Gastroesophageal sphincter (tissue), 4 donors: ENCODE data around the gene SMAGP. TPM values are rescaled to one million over a fixed set of nuclear protein-coding genes. Genes with fewer than 3 reads are reported as not detected.

Experiments used
- ATAC-seq: fragments of 150-250 bp; one replicate; pipeline ENCODE4 v1.9.1; 2016; ENCODE audit warnings: mild to moderate bottlenecking, moderate library complexity
- H3K27ac ChIP-seq, 4 donors: fragments of 200-600 bp; sonication (generic) in 3 of 4; 1 replicate in 3 of 4; 2 replicates in 1 of 4; pipeline ENCODE4 v1.5.1; 2016 to 2019
- H3K27me3 ChIP-seq: fragments of 200-600 bp; sonication (generic); one replicate; pipeline ENCODE4 v1.5.1; 2019
- H3K36me3 ChIP-seq, 2 donors: fragments of 200-600 bp; sonication (generic); one replicate each; pipeline ENCODE4 v1.5.1; 2019; ENCODE audit warnings: control low read depth in 1 of 2
- H3K4me1 ChIP-seq, 3 donors: fragments of 200-600 bp; sonication (generic); 1 replicate in 2 of 3; 2 replicates in 1 of 3; pipeline ENCODE4 v1.5.1; 2016 to 2019; ENCODE audit warnings: control low read depth in 2 of 3
- H3K4me3 ChIP-seq, 2 donors: fragments of 200-600 bp; sonication (generic); one replicate each; pipeline ENCODE4 v1.5.1; 2019; ENCODE audit warnings: mild to moderate bottlenecking in 1 of 2, moderate library complexity in 1 of 2
- H3K9me3 ChIP-seq, 3 donors: fragments of 200-600 bp; sonication (generic); one replicate each; pipeline ENCODE4 v1.5.1; 2017 to 2019; ENCODE audit warnings: control low read depth in 2 of 3
- EP300 ChIP-seq: sonication (generic); formaldehyde crosslinking; IDR thresholded peaks from one replicate; pipeline ENCODE4 v1.6.1; 2017; ENCODE audit warnings: antibody characterized with exemption, mild to moderate bottlenecking
- POLR2A ChIP-seq, 2 donors: fragments of 450-650 bp; IDR thresholded peaks; one replicate each; pipeline ENCODE4 v1.6.1; 2017; ENCODE audit warnings: antibody characterized with exemption in 2 of 2, mild to moderate bottlenecking in 2 of 2, moderate library complexity in 1 of 2
- POLR2AphosphoS5 ChIP-seq: sonication (generic); formaldehyde crosslinking; IDR thresholded peaks from one replicate; pipeline ENCODE4 v1.6.1; 2017; ENCODE audit warnings: antibody characterized with exemption
- WGBS, 2 donors: methylation state at CpG; one replicate each; pipeline ENCODE4 v1.1.5; 2018; ENCODE audit warnings: low coverage in 1 of 2; 5-methylcytosine and 5-hydroxymethylcytosine counted together
- total RNA-seq, 4 donors: library from RNA; depleted of rRNA; stranded (reverse); fragments of >200 nt; gene quantifications; one replicate each; pipeline ENCODE4 v1.1.0, GENCODE V29; 2016
- TF ChIP-seq, protein P1 (sequence below), 4 experiments: fragments of 200-600 bp in 2 of 4; fragments of 450-650 bp in 2 of 4; sonication (generic) in 1 of 4; IDR thresholded peaks; one replicate each; pipeline ENCODE4 v1.5.1; 2017 to 2019; ENCODE audit warnings: antibody characterized with exemption in 4 of 4, mild to moderate bottlenecking in 2 of 4, moderate library complexity in 2 of 4

Gene SMAGP
- total RNA-seq, 4 donors from 2014 or later = 1.2 to 8.0 (median 3.6) TPM

DNA sequence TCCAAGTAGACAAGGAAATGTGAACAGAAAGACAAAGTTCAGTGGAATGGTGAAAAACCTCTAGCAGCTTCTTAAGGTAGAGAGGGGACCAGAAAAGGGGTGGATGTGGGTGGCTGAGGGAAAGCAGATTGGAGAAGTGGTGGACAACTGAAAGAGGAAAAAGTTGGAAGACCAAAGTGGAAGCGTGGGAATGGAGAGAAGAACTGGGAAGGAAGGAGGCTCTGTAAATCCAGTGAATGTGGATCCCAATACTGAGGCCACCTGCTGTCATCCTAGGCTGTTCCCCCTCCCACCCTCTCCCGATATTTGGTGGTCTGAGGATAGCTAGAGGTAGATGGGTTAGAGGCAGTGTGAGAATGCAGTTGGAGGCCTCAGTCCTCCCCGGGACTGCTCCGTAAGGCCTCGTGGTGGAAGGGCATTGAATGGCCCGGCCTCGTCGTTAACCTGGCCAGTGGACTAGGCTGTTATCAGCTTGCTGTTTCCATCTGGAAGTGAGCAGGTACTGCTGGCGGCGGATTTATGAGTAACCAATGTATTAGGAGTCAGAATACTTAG lies 51.5 kb downstream of the SMAGP start:
- no peak for TF ChIP-seq POLR2AphosphoS5
- no peak for TF ChIP-seq EP300
- no peak for TF ChIP-seq POLR2A (IDR thresholded peaks at IDR 0.05)
- TF ChIP-seq, protein P1, sequence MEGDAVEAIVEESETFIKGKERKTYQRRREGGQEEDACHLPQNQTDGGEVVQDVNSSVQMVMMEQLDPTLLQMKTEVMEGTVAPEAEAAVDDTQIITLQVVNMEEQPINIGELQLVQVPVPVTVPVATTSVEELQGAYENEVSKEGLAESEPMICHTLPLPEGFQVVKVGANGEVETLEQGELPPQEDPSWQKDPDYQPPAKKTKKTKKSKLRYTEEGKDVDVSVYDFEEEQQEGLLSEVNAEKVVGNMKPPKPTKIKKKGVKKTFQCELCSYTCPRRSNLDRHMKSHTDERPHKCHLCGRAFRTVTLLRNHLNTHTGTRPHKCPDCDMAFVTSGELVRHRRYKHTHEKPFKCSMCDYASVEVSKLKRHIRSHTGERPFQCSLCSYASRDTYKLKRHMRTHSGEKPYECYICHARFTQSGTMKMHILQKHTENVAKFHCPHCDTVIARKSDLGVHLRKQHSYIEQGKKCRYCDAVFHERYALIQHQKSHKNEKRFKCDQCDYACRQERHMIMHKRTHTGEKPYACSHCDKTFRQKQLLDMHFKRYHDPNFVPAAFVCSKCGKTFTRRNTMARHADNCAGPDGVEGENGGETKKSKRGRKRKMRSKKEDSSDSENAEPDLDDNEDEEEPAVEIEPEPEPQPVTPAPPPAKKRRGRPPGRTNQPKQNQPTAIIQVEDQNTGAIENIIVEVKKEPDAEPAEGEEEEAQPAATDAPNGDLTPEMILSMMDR (IDR thresholded peaks at IDR 0.05) = no peak
- 47 to 80% methylated on average over 1 to 10 of the region's 10 CpGs for WGBS, 2 donors
- Histone ChIP-seq H3K4me3 (peak overlapping the region; percentile 96 to 99), H3K27me3 (no peaks in the 10 kb centered on the region), H3K27ac (peak overlapping the region; percentile 94 to 100 (median 98)), H3K9me3 (no peaks in the 10 kb centered on the region), H3K36me3 (peaks cover 0 to 14% of the 10 kb centered on the region in 2 donors), H3K4me1 (peaks cover 0 to 29% (median 3%) of the 10 kb centered on the region in 3 donors)
- ATAC-seq = no peak

DNA sequence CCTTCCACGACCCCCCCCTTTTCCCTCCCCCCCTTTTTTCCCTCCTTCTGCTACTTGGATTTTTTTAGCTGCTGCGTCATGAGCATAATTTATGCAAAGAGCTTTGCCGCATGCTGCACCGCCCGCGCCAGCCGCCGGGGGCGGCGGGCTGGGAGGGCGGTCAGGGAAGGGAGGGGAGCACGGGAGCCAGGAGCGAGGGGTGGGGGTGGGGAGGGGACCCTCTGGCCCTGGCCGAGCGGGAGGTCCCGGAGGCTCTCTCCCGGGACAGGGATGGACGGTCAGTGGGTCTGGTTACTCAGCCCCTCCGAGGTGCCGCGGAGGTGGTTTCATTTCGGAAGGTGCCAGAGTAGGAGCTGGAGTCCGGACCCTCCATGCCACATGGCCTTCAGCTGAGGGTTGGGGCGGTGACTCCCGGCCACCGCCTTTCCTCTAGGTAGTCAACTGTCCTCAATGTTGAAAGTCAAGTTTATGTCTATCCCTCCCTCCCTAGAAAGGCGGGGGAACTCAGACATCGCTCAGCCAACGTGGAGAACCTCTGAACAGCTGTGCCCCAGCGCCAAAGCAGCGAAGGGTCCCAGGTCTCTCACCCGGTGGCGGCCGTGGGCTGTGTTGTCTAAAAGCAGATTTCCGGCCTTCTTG lies 52.1 kb downstream of the SMAGP start, which contains the start of gene POU6F1:
TSS of gene POU6F1 (minus strand) at position 95 of the 639 bp plus-strand sequence. CDS start 11,226 bp downstream, outside the sequence.
- peak; percentile 92 for ATAC-seq
- Histone ChIP-seq H3K9me3 (no peaks in the 10 kb centered on the region), H3K4me1 (peaks cover 0 to 29% (median 3%) of the 10 kb centered on the region in 3 donors), H3K36me3 (peaks cover 0 to 18% of the 10 kb centered on the region in 2 donors), H3K4me3 (peak within 1 kb of the TSS; percentile 96 to 99), H3K27ac (peak within 1 kb of the TSS; percentile 94 to 100 (median 98)), H3K27me3 (no peaks in the 10 kb centered on the region)
- WGBS, 2 donors = 0% methylated on average over 1 of the region's 35 CpGs
- TF ChIP-seq POLR2AphosphoS5 (peak; percentile 66), EP300 (no peak), POLR2A (IDR thresholded peaks at IDR 0.05) (peak in 1 of 2 donors; percentile 40)
- TF ChIP-seq, protein P1 (IDR thresholded peaks at IDR 0.05) = peak; percentile 55 to 69 (median 66)

DNA sequence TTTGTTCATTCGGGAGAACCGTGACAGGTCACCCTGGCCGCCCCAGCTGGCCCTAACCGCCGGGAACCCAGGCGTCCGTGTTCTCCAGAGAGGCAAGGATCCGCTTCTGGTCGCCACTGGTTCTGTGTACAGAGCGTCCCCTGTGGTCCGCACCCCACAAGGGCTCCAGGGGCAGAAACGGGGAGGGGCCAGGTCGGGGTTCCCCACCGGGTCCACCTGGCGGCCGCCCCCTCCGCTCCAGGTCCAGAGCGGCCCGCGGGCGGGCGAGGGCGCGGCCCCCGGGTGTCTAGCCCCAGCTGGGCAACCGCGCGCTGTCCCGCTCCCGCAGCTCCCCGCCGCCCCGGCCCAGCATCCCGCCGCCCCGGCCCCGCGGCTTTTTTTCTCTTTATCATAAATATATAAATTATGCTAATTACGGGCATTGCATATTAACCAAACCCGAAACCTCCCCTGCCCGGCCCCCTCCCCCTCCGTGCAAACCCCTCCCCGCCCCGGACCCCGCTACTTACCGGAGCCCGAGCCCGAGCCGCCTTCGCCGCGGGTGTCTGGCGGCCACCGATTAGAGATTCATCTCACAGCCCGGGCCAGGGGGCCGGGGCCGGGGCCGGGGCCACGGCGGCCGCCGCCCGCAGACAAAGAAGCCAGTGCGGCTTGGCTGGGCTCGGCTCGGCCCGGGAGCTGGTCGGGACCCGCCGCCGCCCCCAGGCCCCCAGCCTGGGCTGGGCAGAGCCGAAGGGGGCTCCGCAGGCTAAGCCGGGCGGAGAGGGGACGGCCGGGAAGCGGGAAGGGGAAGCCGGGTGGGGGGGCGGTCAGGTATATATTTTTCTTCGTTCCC lies 52.9 kb downstream of the SMAGP start:
- 3% methylated on average over 12 of the region's 81 CpGs; no CpG with 5 or more reads in 1 of the 2 donors for WGBS, 2 donors
- H3K27ac ChIP-seq = peak overlapping the region; percentile 94 to 100 (median 98)

DNA sequence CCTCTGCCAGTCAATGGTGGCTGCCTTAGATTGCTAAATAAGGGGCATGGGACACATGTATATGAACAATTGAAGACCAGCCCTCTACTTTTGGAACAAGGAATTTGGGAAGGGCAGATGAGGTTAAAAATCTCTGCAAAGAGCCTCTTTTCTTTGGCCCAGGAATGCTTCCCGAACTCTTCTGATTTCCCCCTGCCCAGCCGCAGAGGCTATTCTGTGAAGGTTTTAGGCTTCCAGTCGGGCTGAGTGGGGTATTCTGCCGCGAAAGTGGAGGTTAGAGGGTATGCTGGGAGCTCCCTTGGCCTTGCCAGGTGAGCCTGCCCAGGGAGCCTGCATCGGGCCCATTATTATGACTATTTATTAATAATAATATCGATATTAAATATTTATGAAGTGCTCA lies 53.6 kb downstream of the SMAGP start:
- peak overlapping the region; percentile 94 to 100 (median 98) for H3K27ac ChIP-seq
- TF ChIP-seq POLR2A (IDR thresholded peaks at IDR 0.05) = no peak
- TF ChIP-seq EP300 = no peak
- TF ChIP-seq, protein P1 (IDR thresholded peaks at IDR 0.05) = no peak
- no peak for TF ChIP-seq POLR2AphosphoS5
- no peaks in the 10 kb centered on the region for H3K27me3 ChIP-seq
- no peaks in the 10 kb centered on the region for H3K9me3 ChIP-seq
- no peak for ATAC-seq
- 12 to 31% methylated on average over 3 to 7 of the region's 7 CpGs for WGBS, 2 donors
- H3K4me3 ChIP-seq = peak overlapping the region; percentile 96 to 99
- peaks cover 0 to 29% (median 3%) of the 10 kb centered on the region in 3 donors for H3K4me1 ChIP-seq
- peaks cover 0 to 18% of the 10 kb centered on the region in 2 donors for H3K36me3 ChIP-seq

More for the DNA sequence above, 52.9 kb downstream of the SMAGP start:
- TF ChIP-seq POLR2A (IDR thresholded peaks at IDR 0.05) (peak; percentile 26 to 34), EP300 (no peak)
- TF ChIP-seq, protein P1 (IDR thresholded peaks at IDR 0.05) = peak in 3 of 4 experiments; percentile 37 to 52 (median 46)
- Histone ChIP-seq H3K9me3 (no peaks in the 10 kb centered on the region), H3K27me3 (no peaks in the 10 kb centered on the region), H3K4me1 (peaks cover 0 to 29% (median 3%) of the 10 kb centered on the region in 3 donors), H3K4me3 (peak overlapping the region; percentile 96 to 99), H3K36me3 (peaks cover 0 to 18% of the 10 kb centered on the region in 2 donors)
- ATAC-seq = peak; percentile 71
